Panc1 (cell line): ENCODE results near the gene DDX18. TPM values are rescaled to one million over a fixed set of nuclear protein-coding genes. Genes with fewer than 3 reads are reported as not detected.

Experiments used
- ATAC-seq: fragments of 200-7000 bp; cut with Tn5 transposase; 2 replicates; pipeline ENCODE4 v1.9.1; 2020; ENCODE audit warnings: mild to moderate bottlenecking, moderate library complexity
- BruUV-seq: library from RNA; stranded (reverse); fragments of 400-500 nt; replicated peaks from 2 replicates; lab custom pipeline; 2021; lab: Mats Ljungman, UMichigan
- CTCF ChIA-PET: fragments of 300-600 bp; sonication (Branson Sonifier 250); formaldehyde crosslinking; loops from one replicate; lab custom pipeline; 2022; ENCODE audit warnings: antibody characterized with exemption; lab: Charles Lee
- POLR2A ChIA-PET: fragments of 300-600 bp; sonication (Branson Sonifier 250); formaldehyde crosslinking; loops from one replicate; lab custom pipeline; 2022; ENCODE audit warnings: antibody characterized with exemption; lab: Charles Lee
- DNase-seq: peaks from one replicate; pipeline ENCODE4 v3.0.0-alpha.2; 2010; ENCODE audit warnings: low read depth, low spot score
- H3K27ac ChIP-seq: 2 replicates; pipeline ENCODE4 v1.5.1; 2011; ENCODE audit warnings: mild to moderate bottlenecking, low read length, inconsistent platforms
- H3K27me3 ChIP-seq: fragments of 200-500 bp; sonication (Bioruptor generic); 2 replicates; pipeline ENCODE4 v1.6.0; 2014; ENCODE audit warnings: low read length, inconsistent platforms; ENCODE audit not compliant: control insufficient read depth, insufficient read depth
- H3K36me3 ChIP-seq: fragments of 200-500 bp; sonication (Bioruptor generic); 2 replicates; pipeline ENCODE4 v1.5.1; 2014; ENCODE audit warnings: inconsistent platforms, mild to moderate bottlenecking, low read length, moderate library complexity; ENCODE audit not compliant: control insufficient read depth, insufficient read depth
- H3K4me1 ChIP-seq: 2 replicates; pipeline ENCODE4 v1.5.1; 2011; ENCODE audit warnings: inconsistent platforms, mild to moderate bottlenecking, low read length, moderate library complexity; ENCODE audit not compliant: control insufficient read depth, insufficient read depth
- H3K4me3 ChIP-seq, 2 experiments: 2 replicates each; pipeline ENCODE4 v1.5.1; 2011 to 2012; ENCODE audit warnings: low read depth in 2 of 2, low read length in 2 of 2, mild to moderate bottlenecking in 2 of 2, inconsistent platforms in 1 of 2, moderate library complexity in 1 of 2
- H3K9me3 ChIP-seq: fragments of 200-500 bp; sonication (Bioruptor generic); 2 replicates; pipeline ENCODE4 v1.5.1; 2014; ENCODE audit warnings: low read depth, mild to moderate bottlenecking, inconsistent platforms, low read length, moderate library complexity; ENCODE audit not compliant: control insufficient read depth, insufficient read depth
- CTCF ChIP-seq: fragments of 450-650 bp; IDR thresholded peaks from 2 replicates; pipeline ENCODE4 v1.5.1; 2017; ENCODE audit warnings: mild to moderate bottlenecking
- POLR2AphosphoS5 ChIP-seq: IDR thresholded peaks from 2 replicates; pipeline ENCODE4 v1.6.1; 2012; ENCODE audit warnings: mild to moderate bottlenecking, low read depth, low read length, moderate library complexity
- REST ChIP-seq, 2 experiments: IDR thresholded peaks; 2 replicates each; pipeline ENCODE4 v1.6.1; 2011 to 2012; ENCODE audit warnings: low read depth in 2 of 2, control low read depth in 1 of 2, low read length in 1 of 2, mild to moderate bottlenecking in 1 of 2, moderate library complexity in 1 of 2; ENCODE audit not compliant: insufficient read depth in 1 of 2
- SIN3A ChIP-seq: IDR thresholded peaks from 2 replicates; pipeline ENCODE4 v1.6.1; 2012; ENCODE audit warnings: low read depth, mild to moderate bottlenecking, low read length, moderate library complexity, borderline replicate concordance; ENCODE audit not compliant: insufficient read depth
- TCF7L2 ChIP-seq: IDR thresholded peaks from 2 replicates; pipeline ENCODE4 v1.6.1; 2011; ENCODE audit warnings: mild to moderate bottlenecking, low read depth, low read length, inconsistent platforms
- in situ Hi-C: cut with HindIII; loops from 2 replicates; pipeline ENCODE4 v1.10.0; 2016; ENCODE audit warnings: low sequenced_read_pairs, low pct_unique_long_range_greater_than_20kb
- intact Hi-C: fragments of 100-400 bp; cut with micrococcal nuclease; formaldehyde crosslinking; loops from one replicate; pipeline ENCODE4 v1.10.0; 2022; ENCODE audit not compliant: unreplicated experiment
- total RNA-seq: library from RNA; stranded (reverse); gene quantifications from one replicate; pipeline ENCODE4 v1.2.1, GENCODE V29; 2021; ENCODE audit not compliant: unreplicated experiment

DDX18 gene
- total RNA-seq, 1 experiment from 2014 or later: 82.0 TPM

- H3K9me3 ChIP-seq: no peaks in the 10 kb centered on the region
- ChIA-PET CTCF (no interaction called here), POLR2A (no interaction called here)
- DNase-seq (no peak), ATAC-seq (no peak)
- in situ Hi-C loops (no loop called here), intact Hi-C loops (loop anchor here (5.0 kb wide), 1 partner anchor 300 kb away; no protein-coding TSS in a partner anchor)
- no peaks in the 10 kb centered on the region for H3K4me1 ChIP-seq
- no peaks in the 10 kb centered on the region for H3K36me3 ChIP-seq
- no peak overlapping the region for H3K27ac ChIP-seq
- no TSS peak for BruUV-seq
- TF ChIP-seq POLR2AphosphoS5: no peak
- TF ChIP-seq CTCF: peak; percentile 58; the same call in 1 of the 2 replicates
- no peak for TF ChIP-seq TCF7L2
- no peaks in the 10 kb centered on the region for H3K27me3 ChIP-seq
- H3K4me3 ChIP-seq: no peak overlapping the region
These were observed 42.4 kb upstream of the DDX18 start for GRCh38 chr2:117771969-117772630.

GRCh38 chr2:117774716-117775115 lies 39.8 kb upstream of the DDX18 start:
- CTCF ChIA-PET: no interaction called here
- DNase-seq: no peak
- in situ Hi-C loops (no loop called here), intact Hi-C loops (loop anchor here (5.0 kb wide), 1 partner anchor 302 kb away; no protein-coding TSS in a partner anchor)
- H3K9me3 ChIP-seq: no peaks in the 10 kb centered on the region
- BruUV-seq: no TSS peak
- TF ChIP-seq CTCF (no peak), POLR2AphosphoS5 (no peak), SIN3A (no peak), TCF7L2 (no peak)
- H3K27ac ChIP-seq: no peak overlapping the region
- no peak overlapping the region for H3K4me3 ChIP-seq
- ATAC-seq: no peak
- no peaks in the 10 kb centered on the region for H3K4me1 ChIP-seq
- H3K36me3 ChIP-seq: no peaks in the 10 kb centered on the region
- POLR2A ChIA-PET: no interaction called here
- 0 out of 2 replicates have a peak, but pooled peaks cover 2% of the 10 kb centered on the region for H3K27me3 ChIP-seq

GRCh38 chr2:117775703-117776219 lies 38.7 kb upstream of the DDX18 start:
- ChIA-PET CTCF (no interaction called here), POLR2A (no interaction called here)
- in situ Hi-C loops: no loop called here
- no peak overlapping the region for H3K27ac ChIP-seq
- no peaks in the 10 kb centered on the region for H3K9me3 ChIP-seq
- H3K4me3 ChIP-seq: no peak overlapping the region
- DNase-seq: no peak
- no peaks in the 10 kb centered on the region for H3K4me1 ChIP-seq
- TF ChIP-seq REST (IDR thresholded peaks at IDR 0.05; ENCODE audit: insufficient read depth in 1 of 2, low read depth in 2 of 2, low read length in 1 of 2) (no peak), SIN3A (no peak), POLR2AphosphoS5 (no peak), CTCF (no peak), TCF7L2 (no peak)
- ATAC-seq: no peak
- H3K27me3 ChIP-seq: 0 out of 2 replicates have a peak, but pooled peaks cover 2% of the 10 kb centered on the region
- intact Hi-C loops: no loop called here
- H3K36me3 ChIP-seq: no peaks in the 10 kb centered on the region
- no TSS peak for BruUV-seq
